OCI-LY3 (cell line): ENCODE measurements around the gene MYLIP.

Experiments
- H2AFZ ChIP-seq: fragments of 200-600, 300-600 bp; shearing (Covaris generic); 2 replicates; pipeline ENCODE4 v1.6.0; 2014; ENCODE audit warnings: antibody characterized with exemption, low read depth, low read length
- H3K27ac ChIP-seq: fragments of 200-600, 300-600 bp; sonication (generic); 2 replicates; pipeline ENCODE4 v1.5.1; 2014; ENCODE audit warnings: mild to moderate bottlenecking, low read length, moderate library complexity, mixed read lengths
- H3K27me3 ChIP-seq: fragments of 200-600, 300-600 bp; sonication (generic); 2 replicates; pipeline ENCODE4 v1.6.1; 2014; ENCODE audit warnings: low read depth, low read length, mixed read lengths
- H3K36me3 ChIP-seq: fragments of 200-600, 300-600 bp; sonication (generic); replicated peaks from 2 replicates; pipeline ENCODE3; 2014; ENCODE audit warnings: low read depth, low read length, mixed read lengths
- H3K4me1 ChIP-seq: fragments of 300-600, 200-600 bp; sonication (generic); 2 replicates; pipeline ENCODE4 v1.6.1; 2014; ENCODE audit warnings: low read length, mixed read lengths
- H3K4me2 ChIP-seq: fragments of 200-600, 300-600 bp; sonication (generic); 2 replicates; pipeline ENCODE4 v1.6.1; 2014; ENCODE audit warnings: low read length, mixed read lengths
- H3K4me3 ChIP-seq: fragments of 300-600, 200-600 bp; sonication (generic); 2 replicates; pipeline ENCODE4 v1.5.1; 2014; ENCODE audit warnings: antibody characterized with exemption, mild to moderate bottlenecking, low read length, moderate library complexity
- H3K79me2 ChIP-seq: fragments of 300-600, 200-600 bp; shearing (Covaris generic); 2 replicates; pipeline ENCODE4 v1.6.1; 2014; ENCODE audit warnings: mild to moderate bottlenecking, low read length, mixed read lengths
- H3K9ac ChIP-seq: fragments of 300-600, 200-600 bp; shearing (Covaris generic); 2 replicates; pipeline ENCODE4 v1.6.0; 2014; ENCODE audit warnings: mild to moderate bottlenecking, low read length, moderate library complexity
- H3K9me3 ChIP-seq: fragments of 200-600, 300-600 bp; shearing (Covaris generic); 2 replicates; pipeline ENCODE4 v1.6.1; 2014; ENCODE audit warnings: low read length, mixed read lengths; ENCODE audit not compliant: insufficient read depth
- H4K20me1 ChIP-seq: fragments of 200-600, 300-600 bp; sonication (generic); 2 replicates; pipeline ENCODE4 v1.6.1; 2016; ENCODE audit warnings: low read length, mixed read lengths; ENCODE audit not compliant: insufficient read depth
- EZH2phosphoT487 ChIP-seq: fragments of 200-600 bp; shearing (Covaris generic); IDR thresholded peaks from 2 replicates; pipeline ENCODE4 v1.6.1; 2018; ENCODE audit warnings: antibody characterized with exemption, mixed run types, low read depth
- TF ChIP-seq, protein P1 (sequence below): fragments of 200-600, 300-600 bp; sonication (generic); IDR thresholded peaks from 2 replicates; pipeline ENCODE4 v1.5.1; 2014; ENCODE audit warnings: antibody characterized with exemption, low read length, low read depth

The MYLIP gene

DNA sequence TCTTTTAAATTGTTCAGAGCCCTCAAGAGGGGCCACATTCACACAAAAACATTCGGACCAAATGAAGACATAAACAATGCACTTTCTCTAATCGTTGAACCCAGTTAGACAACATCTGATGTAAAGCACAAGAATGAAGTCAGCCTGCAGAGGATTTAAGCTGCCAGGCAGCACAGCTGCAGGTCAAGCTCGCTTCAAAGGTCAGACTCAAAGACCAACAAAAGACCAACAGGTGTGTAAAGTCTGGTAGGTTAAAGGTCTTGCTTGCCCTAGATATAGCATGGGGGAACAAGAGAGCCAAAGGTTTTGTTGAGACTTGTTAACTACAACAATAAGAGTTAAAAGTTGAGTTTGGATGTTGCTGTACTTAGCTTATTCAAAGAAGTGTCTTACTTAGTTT, 26.7 kb upstream of the MYLIP start:
- H3K79me2 ChIP-seq: no peaks in the 10 kb centered on the region
- H4K20me1 ChIP-seq: no peaks in the 10 kb centered on the region
- no peak overlapping the region for H3K9ac ChIP-seq

DNA sequence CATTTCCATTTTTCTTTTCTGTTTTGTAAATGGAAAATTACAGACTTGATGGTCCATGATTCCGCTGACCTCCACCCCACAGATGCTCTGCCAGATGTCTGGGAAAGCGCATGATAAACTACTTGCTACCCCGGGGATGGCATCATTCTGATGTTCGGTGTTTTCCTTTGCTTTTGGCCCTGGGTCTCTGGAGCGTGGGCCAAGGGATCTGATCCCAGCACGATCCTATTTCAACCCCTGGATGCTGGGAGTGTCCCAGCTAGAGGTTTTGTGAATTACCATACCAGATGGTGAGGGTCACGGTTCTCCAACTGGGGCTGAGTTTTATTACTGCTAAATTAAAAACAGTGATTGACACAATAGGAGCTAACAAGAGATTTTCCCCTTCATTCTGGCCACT, 25.2 kb upstream of the MYLIP start:
- TF ChIP-seq, protein P1, sequence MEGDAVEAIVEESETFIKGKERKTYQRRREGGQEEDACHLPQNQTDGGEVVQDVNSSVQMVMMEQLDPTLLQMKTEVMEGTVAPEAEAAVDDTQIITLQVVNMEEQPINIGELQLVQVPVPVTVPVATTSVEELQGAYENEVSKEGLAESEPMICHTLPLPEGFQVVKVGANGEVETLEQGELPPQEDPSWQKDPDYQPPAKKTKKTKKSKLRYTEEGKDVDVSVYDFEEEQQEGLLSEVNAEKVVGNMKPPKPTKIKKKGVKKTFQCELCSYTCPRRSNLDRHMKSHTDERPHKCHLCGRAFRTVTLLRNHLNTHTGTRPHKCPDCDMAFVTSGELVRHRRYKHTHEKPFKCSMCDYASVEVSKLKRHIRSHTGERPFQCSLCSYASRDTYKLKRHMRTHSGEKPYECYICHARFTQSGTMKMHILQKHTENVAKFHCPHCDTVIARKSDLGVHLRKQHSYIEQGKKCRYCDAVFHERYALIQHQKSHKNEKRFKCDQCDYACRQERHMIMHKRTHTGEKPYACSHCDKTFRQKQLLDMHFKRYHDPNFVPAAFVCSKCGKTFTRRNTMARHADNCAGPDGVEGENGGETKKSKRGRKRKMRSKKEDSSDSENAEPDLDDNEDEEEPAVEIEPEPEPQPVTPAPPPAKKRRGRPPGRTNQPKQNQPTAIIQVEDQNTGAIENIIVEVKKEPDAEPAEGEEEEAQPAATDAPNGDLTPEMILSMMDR: no peak
- TF ChIP-seq EZH2phosphoT487: no peak
- Histone ChIP-seq H3K4me1 (no peaks in the 10 kb centered on the region), H3K27me3 (no peaks in the 10 kb centered on the region), H3K79me2 (no peaks in the 10 kb centered on the region), H4K20me1 (no peaks in the 10 kb centered on the region), H3K4me2 (no peak overlapping the region), H3K4me3 (no peak overlapping the region), H3K9ac (no peak overlapping the region), H3K36me3 (no peaks in the 10 kb centered on the region), H3K27ac (no peak overlapping the region), H3K9me3 (no peaks in the 10 kb centered on the region), H2AFZ (no peak overlapping the region)

More for the DNA sequence above, 26.7 kb upstream of the MYLIP start:
- no peaks in the 10 kb centered on the region for H3K27me3 ChIP-seq
- H3K27ac ChIP-seq: no peak overlapping the region
- no peak overlapping the region for H3K4me2 ChIP-seq
- no peaks in the 10 kb centered on the region for H3K36me3 ChIP-seq
- no peak for TF ChIP-seq EZH2phosphoT487
- TF ChIP-seq, protein P1: no peak
- no peak overlapping the region for H3K4me3 ChIP-seq
- H3K9me3 ChIP-seq: no peaks in the 10 kb centered on the region
- no peak overlapping the region for H2AFZ ChIP-seq
- H3K4me1 ChIP-seq: no peaks in the 10 kb centered on the region

DNA sequence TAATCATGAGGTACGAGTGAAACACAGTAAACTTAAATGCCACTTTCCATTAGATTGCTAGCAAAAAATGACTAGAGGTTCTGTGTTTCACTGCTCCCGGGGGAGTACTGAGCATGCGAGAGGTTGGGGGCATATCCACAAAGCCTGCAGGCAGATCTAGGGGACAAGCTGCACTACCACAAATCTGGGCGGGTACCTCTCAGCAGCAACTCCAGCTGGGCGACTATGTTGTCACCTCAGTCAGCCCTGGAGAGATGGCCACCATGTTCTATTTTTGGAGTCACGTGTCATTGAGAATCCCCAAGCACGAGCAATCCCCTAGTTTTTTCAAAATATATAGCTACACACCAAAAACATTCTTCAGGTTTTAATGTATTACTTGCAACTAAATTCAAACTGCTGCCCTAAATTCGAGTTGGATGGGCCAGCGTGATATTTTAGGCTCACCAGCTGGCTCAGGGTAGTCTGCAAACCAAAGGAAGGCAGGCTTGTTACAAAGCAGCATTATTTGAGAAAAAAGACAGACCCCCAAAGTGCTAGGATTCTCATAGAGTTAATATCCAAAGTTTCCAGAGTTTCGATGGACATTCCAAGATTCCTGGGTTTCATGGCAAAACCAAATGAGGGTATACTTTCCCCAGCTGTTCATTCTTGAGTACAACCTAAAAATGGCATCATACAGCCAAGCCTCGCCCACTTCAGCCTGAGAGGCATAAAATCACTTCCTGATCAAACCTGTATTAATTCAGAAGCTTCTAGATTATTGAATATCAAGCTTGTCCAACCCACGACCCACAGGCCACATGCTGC, 24.1 kb upstream of the MYLIP start:
- no peak overlapping the region for H3K27ac ChIP-seq
- H3K36me3 ChIP-seq: no peaks in the 10 kb centered on the region
- H3K4me2 ChIP-seq: no peak overlapping the region
- H3K9me3 ChIP-seq: no peaks in the 10 kb centered on the region
- no peak overlapping the region for H3K4me3 ChIP-seq
- no peak overlapping the region for H2AFZ ChIP-seq
- TF ChIP-seq, protein P1: no peak
- no peak for TF ChIP-seq EZH2phosphoT487
- H3K79me2 ChIP-seq: no peaks in the 10 kb centered on the region
- H3K9ac ChIP-seq: no peak overlapping the region
- H3K27me3 ChIP-seq: no peaks in the 10 kb centered on the region
- H4K20me1 ChIP-seq: no peaks in the 10 kb centered on the region
- H3K4me1 ChIP-seq: no peaks in the 10 kb centered on the region

DNA sequence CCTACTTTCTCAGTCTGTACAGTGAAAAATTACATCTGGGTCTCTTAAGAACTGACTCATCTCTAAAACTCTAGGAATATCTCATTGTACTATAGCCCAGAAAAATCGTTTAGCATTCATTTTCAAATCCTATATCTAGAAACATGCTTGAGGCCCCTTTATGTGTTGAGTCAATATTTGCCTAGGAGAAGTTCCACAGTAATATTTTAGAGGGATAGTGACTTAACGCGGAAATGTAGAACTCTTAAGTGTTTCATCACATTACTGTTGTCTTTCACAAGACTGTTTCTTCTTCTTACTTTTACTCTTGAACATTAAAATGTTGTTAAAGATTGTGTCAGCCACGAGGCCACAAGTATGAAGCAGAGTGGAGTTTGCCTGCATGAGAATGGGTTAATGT, 23.0 kb upstream of the MYLIP start:
- H3K4me1 ChIP-seq: no peaks in the 10 kb centered on the region
- H3K27me3 ChIP-seq: no peaks in the 10 kb centered on the region
- no peaks in the 10 kb centered on the region for H3K36me3 ChIP-seq
- H2AFZ ChIP-seq: no peak overlapping the region
- H3K4me2 ChIP-seq: no peak overlapping the region
- no peaks in the 10 kb centered on the region for H3K79me2 ChIP-seq
- no peaks in the 10 kb centered on the region for H3K9me3 ChIP-seq
- no peak overlapping the region for H3K4me3 ChIP-seq
- H4K20me1 ChIP-seq: no peaks in the 10 kb centered on the region
- TF ChIP-seq EZH2phosphoT487: no peak
- TF ChIP-seq, protein P1: no peak
- no peak overlapping the region for H3K27ac ChIP-seq
- no peak overlapping the region for H3K9ac ChIP-seq
